Stimulated activated CD8-positive, alpha-beta memory T cell treated with anti-CD3 and anti-CD28 coated beads, Interleukin-7, amount 100 ng/mL, for 1 hour (primary cell): ENCODE measurements around the gene CTNNA2.

ENCODE experiments used
- DNase-seq, 2 donors: peaks; one replicate each; pipeline ENCODE4 v3.0.0-alpha.2; 2020; ENCODE audit warnings: low read depth in 2 of 2

Gene CTNNA2

GRCh38 chr2:80545420-80546210 lies 1032.8 kb downstream of the CTNNA2 start:
- no peak for DNase-seq

- no peak for DNase-seq
These were observed 1033.9 kb downstream of the CTNNA2 start for GRCh38 chr2:80546766-80547165.

- no peak for DNase-seq
These were observed 1034.5 kb downstream of the CTNNA2 start for GRCh38 chr2:80547344-80547743.

GRCh38 chr2:80548469-80548868 lies 1035.6 kb downstream of the CTNNA2 start:
- DNase-seq = no peak

GRCh38 chr2:80549901-80550300 lies 1037.0 kb downstream of the CTNNA2 start:
- no peak for DNase-seq

GRCh38 chr2:80560326-80560725 lies 1047.5 kb downstream of the CTNNA2 start:
- DNase-seq = no peak

GRCh38 chr2:80568011-80568410 lies 1055.2 kb downstream of the CTNNA2 start:
- DNase-seq = no peak

GRCh38 chr2:80573167-80573566 lies 1060.3 kb downstream of the CTNNA2 start:
- DNase-seq = no peak

- no peak for DNase-seq
These were observed 1061.1 kb downstream of the CTNNA2 start for GRCh38 chr2:80573950-80574349.

GRCh38 chr2:80579756-80580155 lies 1066.9 kb downstream of the CTNNA2 start:
- DNase-seq = no peak

GRCh38 chr2:80591233-80591632 lies 1078.4 kb downstream of the CTNNA2 start:
- no peak for DNase-seq

- no peak for DNase-seq
These were observed 1079.3 kb downstream of the CTNNA2 start for GRCh38 chr2:80592106-80592505.

GRCh38 chr2:80610108-80610507 lies 1097.3 kb downstream of the CTNNA2 start:
- no peak for DNase-seq

GRCh38 chr2:80621656-80622055 lies 1108.8 kb downstream of the CTNNA2 start:
- no peak for DNase-seq

GRCh38 chr2:80624062-80624461 lies 1111.2 kb downstream of the CTNNA2 start:
- DNase-seq = no peak

GRCh38 chr2:80634590-80634989 lies 1121.7 kb downstream of the CTNNA2 start:
- DNase-seq = no peak

GRCh38 chr2:80638783-80639182 lies 1125.9 kb downstream of the CTNNA2 start:
- DNase-seq = no peak

- no peak for DNase-seq
These were observed 1129.6 kb downstream of the CTNNA2 start for GRCh38 chr2:80642465-80642864.

- no peak for DNase-seq
These were observed 1130.7 kb downstream of the CTNNA2 start for GRCh38 chr2:80643598-80643997.

GRCh38 chr2:80651435-80651834 lies 1138.6 kb downstream of the CTNNA2 start:
- no peak for DNase-seq

- no peak for DNase-seq
These were observed 1142.4 kb downstream of the CTNNA2 start for GRCh38 chr2:80655265-80655664.

- DNase-seq = no peak
These were observed 1157.9 kb downstream of the CTNNA2 start for GRCh38 chr2:80670763-80671162.

- no peak for DNase-seq
These were observed 1174.7 kb downstream of the CTNNA2 start for GRCh38 chr2:80687524-80687923.

GRCh38 chr2:80689106-80689505 lies 1176.3 kb downstream of the CTNNA2 start:
- DNase-seq = no peak
